H9 (cell line): ENCODE measurements around the gene PPARGC1A. TPM values are rescaled to one million over a fixed set of nuclear protein-coding genes. Genes with fewer than 3 reads are reported as not detected.

Experiments used
- DNase-seq: peaks from one replicate; pipeline ENCODE4 v3.0.0-alpha.2; 2017
- H2AFZ ChIP-seq: one replicate; pipeline ENCODE4 v1.6.1; 2013; ENCODE audit warnings: mild to moderate bottlenecking, low read length, control low read depth, moderate library complexity
- H2AK5ac ChIP-seq: 2 replicates; pipeline ENCODE4 v1.6.1; 2013; ENCODE audit warnings: low read length, control low read depth, mixed read lengths; ENCODE audit not compliant: insufficient read length
- H2BK120ac ChIP-seq: one replicate; pipeline ENCODE4 v1.6.1; 2013; ENCODE audit warnings: low read depth, mild to moderate bottlenecking, low read length, control low read depth, inconsistent platforms; ENCODE audit not compliant: poor library complexity, severe bottlenecking
- H2BK12ac ChIP-seq: 2 replicates; pipeline ENCODE4 v1.6.1; 2013; ENCODE audit warnings: low read length, control low read depth, mixed read lengths, low read depth; ENCODE audit not compliant: insufficient read length
- H2BK15ac ChIP-seq: 2 replicates; pipeline ENCODE4 v1.6.1; 2013; ENCODE audit warnings: low read depth, low read length, control low read depth
- H2BK20ac ChIP-seq: one replicate; pipeline ENCODE4 v1.6.1; 2013; ENCODE audit warnings: low read depth, mild to moderate bottlenecking, low read length, control low read depth, inconsistent platforms; ENCODE audit not compliant: poor library complexity, severe bottlenecking
- H2BK5ac ChIP-seq: 2 replicates; pipeline ENCODE4 v1.6.1; 2013; ENCODE audit warnings: low read length, control low read depth, mixed read lengths; ENCODE audit not compliant: insufficient read length
- H3K14ac ChIP-seq: 2 replicates; pipeline ENCODE4 v1.6.1; 2013; ENCODE audit warnings: low read length, control low read depth; ENCODE audit not compliant: insufficient read depth
- H3K18ac ChIP-seq: 2 replicates; pipeline ENCODE4 v1.6.1; 2013; ENCODE audit warnings: low read depth, mild to moderate bottlenecking, mixed read lengths, low read length, control low read depth; ENCODE audit not compliant: insufficient read length
- H3K23ac ChIP-seq: 2 replicates; pipeline ENCODE4 v1.6.1; 2013; ENCODE audit warnings: low read length, control low read depth, mixed read lengths, low read depth; ENCODE audit not compliant: insufficient read length
- H3K23me2 ChIP-seq: 2 replicates; pipeline ENCODE4 v1.6.1; 2013; ENCODE audit warnings: low read depth, mild to moderate bottlenecking, mixed read lengths, low read length, control low read depth; ENCODE audit not compliant: insufficient read length, poor library complexity, severe bottlenecking
- H3K27ac ChIP-seq: 2 replicates; pipeline ENCODE4 v1.5.1; 2013; ENCODE audit warnings: low read length, control low read depth, mixed read lengths, low read depth; ENCODE audit not compliant: insufficient read length
- H3K27me3 ChIP-seq: 2 replicates; pipeline ENCODE4 v1.6.1; 2013; ENCODE audit warnings: low read length, control low read depth, inconsistent platforms; ENCODE audit not compliant: insufficient read depth
- H3K4ac ChIP-seq: 2 replicates; pipeline ENCODE4 v1.6.1; 2013; ENCODE audit warnings: low read depth, mild to moderate bottlenecking, control low read depth, inconsistent platforms, low read length, moderate library complexity
- H3K4me1 ChIP-seq: 2 replicates; pipeline ENCODE4 v1.6.1; 2013; ENCODE audit warnings: low read length, control low read depth, inconsistent platforms; ENCODE audit not compliant: insufficient read depth
- H3K4me2 ChIP-seq: 2 replicates; pipeline ENCODE4 v1.6.1; 2013; ENCODE audit warnings: low read length, control low read depth, mixed read lengths; ENCODE audit not compliant: insufficient read length, insufficient read depth
- H3K56ac ChIP-seq: 2 replicates; pipeline ENCODE4 v1.6.1; 2013; ENCODE audit warnings: low read depth, mild to moderate bottlenecking, mixed read lengths, low read length, control low read depth; ENCODE audit not compliant: insufficient read length
- H3K79me1 ChIP-seq: 2 replicates; pipeline ENCODE4 v1.6.1; 2013; ENCODE audit warnings: low read depth, mild to moderate bottlenecking, moderate library complexity, low read length, control low read depth, inconsistent platforms; ENCODE audit not compliant: insufficient read depth, poor library complexity, severe bottlenecking
- H3K79me2 ChIP-seq: 2 replicates; pipeline ENCODE4 v1.6.1; 2013; ENCODE audit warnings: low read length, control low read depth, inconsistent platforms; ENCODE audit not compliant: insufficient read depth
- H3K9ac ChIP-seq: 2 replicates; pipeline ENCODE4 v1.6.1; 2013; ENCODE audit warnings: low read length, control low read depth, mixed read lengths; ENCODE audit not compliant: insufficient read length; ENCODE audit errors: extremely low read depth
- H3K9me3 ChIP-seq: one replicate; pipeline ENCODE4 v1.6.1; 2013; ENCODE audit warnings: low read depth, low read length, inconsistent platforms; ENCODE audit not compliant: control insufficient read depth
- H3T11ph ChIP-seq: one replicate; pipeline ENCODE4 v1.6.1; 2013; ENCODE audit warnings: mild to moderate bottlenecking, low read length, control low read depth, inconsistent platforms
- H4K20me1 ChIP-seq: one replicate; pipeline ENCODE4 v1.6.1; 2013; ENCODE audit not compliant: control insufficient read depth, insufficient read length, insufficient read depth
- H4K5ac ChIP-seq: 2 replicates; pipeline ENCODE4 v1.6.1; 2013; ENCODE audit warnings: low read depth, mild to moderate bottlenecking, mixed read lengths, low read length, control low read depth; ENCODE audit not compliant: insufficient read length
- H4K8ac ChIP-seq: replicated peaks from 2 replicates; pipeline ENCODE4 v1.6.1; 2013; ENCODE audit warnings: low read length, control low read depth, mixed read lengths, low read depth; ENCODE audit not compliant: insufficient read length
- H4K91ac ChIP-seq: 2 replicates; pipeline ENCODE4 v1.6.1; 2013; ENCODE audit warnings: low read depth, mild to moderate bottlenecking, moderate library complexity, mixed read lengths, low read length, control low read depth; ENCODE audit not compliant: insufficient read length
- H3K27ac Mint-ChIP-seq, 3 experiments: 2 replicates in 2 of 3; 3 replicates in 1 of 3; pipeline ENCODE4 v1.8.0; 2020 to 2021; ENCODE audit warnings: mixed read lengths in 3 of 3, mild to moderate bottlenecking in 1 of 3, moderate library complexity in 1 of 3
- H3K27me3 Mint-ChIP-seq: 2 replicates; pipeline ENCODE4 v1.8.0; 2021; ENCODE audit warnings: low read depth, mild to moderate bottlenecking, moderate library complexity, mixed read lengths
- H3K36me3 Mint-ChIP-seq, 3 experiments: 2 replicates in 2 of 3; 3 replicates in 1 of 3; pipeline ENCODE4 v1.8.0; 2020 to 2021; ENCODE audit warnings: low read depth in 3 of 3, mixed read lengths in 3 of 3; ENCODE audit not compliant: insufficient read depth in 1 of 3
- H3K4me1 Mint-ChIP-seq, 2 experiments: 2 replicates each; pipeline ENCODE4 v1.8.0; 2020; ENCODE audit warnings: mixed read lengths in 2 of 2
- H3K4me3 Mint-ChIP-seq, 2 experiments: 2 replicates in 1 of 2; 3 replicates in 1 of 2; pipeline ENCODE4 v1.8.0; 2020 to 2021; ENCODE audit warnings: mild to moderate bottlenecking in 2 of 2, mixed read lengths in 2 of 2, moderate library complexity in 1 of 2
- H3K9me3 Mint-ChIP-seq, 2 experiments: 2 replicates in 1 of 2; 3 replicates in 1 of 2; pipeline ENCODE4 v1.8.0; 2020; ENCODE audit warnings: mild to moderate bottlenecking in 2 of 2, mixed read lengths in 2 of 2, moderate library complexity in 1 of 2
- WGBS: extraction: QIAGEN DNeasy Blood & Tissue Kit; methylation state at CpG from one replicate; pipeline ENCODE4 v1.1.7; 2013; ENCODE audit warnings: missing lambda C conversion rate, low lambda C conversion rate, mixed read lengths; ENCODE audit not compliant: insufficient read length; ENCODE audit errors: extremely low coverage; 5-methylcytosine and 5-hydroxymethylcytosine counted together
- total RNA-seq: library from RNA; stranded (reverse); gene quantifications from 2 replicates; pipeline ENCODE4 v1.2.1, GENCODE V29; 2021
- TF ChIP-seq, protein P1 (sequence below): fragments of 200-600 bp; sonication (generic); conservative IDR thresholded peaks from 3 replicates; pipeline ENCODE4 v1.8.0; 2021; ENCODE audit warnings: antibody characterized with exemption, mild to moderate bottlenecking

Gene PPARGC1A
- total RNA-seq, 1 experiment from 2014 or later, result 1.7 TPM

DNA sequence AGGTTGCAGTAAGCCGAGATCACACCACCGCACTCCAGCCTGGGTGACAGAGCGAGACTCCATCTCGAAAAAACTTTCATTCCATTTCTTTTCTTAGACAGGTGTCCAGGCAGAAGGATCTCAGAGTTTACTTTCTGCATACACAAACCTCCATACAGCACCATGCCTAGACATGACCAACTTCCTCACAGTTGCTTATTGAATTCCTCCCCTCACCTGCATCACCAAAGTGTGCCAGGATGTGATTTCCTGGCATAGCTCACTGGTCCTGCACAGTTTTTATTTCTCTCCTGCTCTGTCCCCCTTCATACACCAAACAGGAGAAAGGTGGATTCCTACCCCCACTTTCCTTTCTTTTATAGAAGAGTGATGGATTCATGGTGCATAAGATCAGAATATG, 34.7 kb upstream of the PPARGC1A start:
- Histone ChIP-seq H3K27ac (no peak overlapping the region), H2BK20ac (no peak overlapping the region), H3K56ac (no peak overlapping the region), H3K23ac (no peak overlapping the region), H3K27me3 (no peaks in the 10 kb centered on the region), H4K8ac (no peak overlapping the region), H3K18ac (no peak overlapping the region), H2BK15ac (no peak overlapping the region), H3K4ac (no peak overlapping the region), H2AFZ (no peak overlapping the region), H3T11ph (no peak overlapping the region), H3K4me2 (no peak overlapping the region), H4K91ac (no peak overlapping the region), H2BK5ac (no peak overlapping the region), H4K5ac (no peak overlapping the region), H3K23me2 (no peaks in the 10 kb centered on the region), H3K9me3 (no peaks in the 10 kb centered on the region), H3K79me2 (no peaks in the 10 kb centered on the region), H2BK12ac (no peak overlapping the region), H3K9ac (no peak overlapping the region), H2AK5ac (no peak overlapping the region), H3K4me1 (no peaks in the 10 kb centered on the region), H3K14ac (no peak overlapping the region), H2BK120ac (no peak overlapping the region), H3K79me1 (no peaks in the 10 kb centered on the region), H4K20me1 (no peaks in the 10 kb centered on the region)
- H3K4me1 Mint-ChIP-seq, result peaks cover 24 to 33% of the 10 kb centered on the region in 2 experiments
- no CpG with 5 or more reads among the region's 4 CpGs for WGBS
- TF ChIP-seq, protein P1, sequence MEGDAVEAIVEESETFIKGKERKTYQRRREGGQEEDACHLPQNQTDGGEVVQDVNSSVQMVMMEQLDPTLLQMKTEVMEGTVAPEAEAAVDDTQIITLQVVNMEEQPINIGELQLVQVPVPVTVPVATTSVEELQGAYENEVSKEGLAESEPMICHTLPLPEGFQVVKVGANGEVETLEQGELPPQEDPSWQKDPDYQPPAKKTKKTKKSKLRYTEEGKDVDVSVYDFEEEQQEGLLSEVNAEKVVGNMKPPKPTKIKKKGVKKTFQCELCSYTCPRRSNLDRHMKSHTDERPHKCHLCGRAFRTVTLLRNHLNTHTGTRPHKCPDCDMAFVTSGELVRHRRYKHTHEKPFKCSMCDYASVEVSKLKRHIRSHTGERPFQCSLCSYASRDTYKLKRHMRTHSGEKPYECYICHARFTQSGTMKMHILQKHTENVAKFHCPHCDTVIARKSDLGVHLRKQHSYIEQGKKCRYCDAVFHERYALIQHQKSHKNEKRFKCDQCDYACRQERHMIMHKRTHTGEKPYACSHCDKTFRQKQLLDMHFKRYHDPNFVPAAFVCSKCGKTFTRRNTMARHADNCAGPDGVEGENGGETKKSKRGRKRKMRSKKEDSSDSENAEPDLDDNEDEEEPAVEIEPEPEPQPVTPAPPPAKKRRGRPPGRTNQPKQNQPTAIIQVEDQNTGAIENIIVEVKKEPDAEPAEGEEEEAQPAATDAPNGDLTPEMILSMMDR, result no peak
- H3K4me3 Mint-ChIP-seq, result no peak overlapping the region
- no peaks in the 10 kb centered on the region for H3K36me3 Mint-ChIP-seq
- no peak overlapping the region for H3K27ac Mint-ChIP-seq
- no peak for DNase-seq
- no peaks in the 10 kb centered on the region for H3K27me3 Mint-ChIP-seq
- no peaks in the 10 kb centered on the region for H3K9me3 Mint-ChIP-seq
